Measurements from ENCODE around the gene AKIRIN2.
A peak's percentile ranks its signal among the peaks of the same experiment; 100 is the strongest.
"Not testable (repeated sequence)": the region's sequence is repeated elsewhere in the genome, so short reads cannot be mapped to it uniquely, and the experiment has no call there.

AKIRIN2 gene

DNA sequence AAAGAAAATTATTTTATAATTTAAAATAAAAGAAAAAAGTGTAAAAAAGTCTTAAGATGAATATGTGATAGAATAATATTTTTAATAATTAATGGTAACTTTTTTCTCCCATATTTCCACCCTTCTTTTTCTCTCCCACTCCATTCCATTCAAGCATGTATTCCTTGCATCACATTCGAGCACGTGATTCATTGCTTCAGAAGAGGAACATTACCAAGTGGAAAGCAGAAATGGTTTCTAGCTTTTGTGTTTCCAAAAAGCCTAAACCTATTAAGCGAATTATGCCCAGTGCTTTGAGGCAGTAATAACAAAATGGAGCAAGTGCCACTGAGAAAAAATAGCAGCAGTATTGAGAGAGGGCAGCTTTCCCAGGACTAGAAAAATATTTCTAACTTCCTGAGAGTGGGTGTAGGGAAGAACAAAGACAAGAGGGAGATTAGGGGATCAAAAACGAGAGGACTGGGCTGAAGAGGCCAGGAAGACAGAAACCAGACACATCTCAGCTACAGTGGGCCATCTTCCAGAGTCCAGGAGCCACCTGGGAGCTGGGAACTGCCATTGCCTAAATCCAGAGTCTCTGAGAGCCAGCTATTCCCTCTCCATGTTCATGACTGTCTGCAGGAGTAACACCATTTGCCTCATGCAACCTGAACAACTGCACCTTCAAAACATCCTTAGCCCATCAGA, 15.0 kb upstream of the AKIRIN2 start:
- DNase-seq = no peak

DNA sequence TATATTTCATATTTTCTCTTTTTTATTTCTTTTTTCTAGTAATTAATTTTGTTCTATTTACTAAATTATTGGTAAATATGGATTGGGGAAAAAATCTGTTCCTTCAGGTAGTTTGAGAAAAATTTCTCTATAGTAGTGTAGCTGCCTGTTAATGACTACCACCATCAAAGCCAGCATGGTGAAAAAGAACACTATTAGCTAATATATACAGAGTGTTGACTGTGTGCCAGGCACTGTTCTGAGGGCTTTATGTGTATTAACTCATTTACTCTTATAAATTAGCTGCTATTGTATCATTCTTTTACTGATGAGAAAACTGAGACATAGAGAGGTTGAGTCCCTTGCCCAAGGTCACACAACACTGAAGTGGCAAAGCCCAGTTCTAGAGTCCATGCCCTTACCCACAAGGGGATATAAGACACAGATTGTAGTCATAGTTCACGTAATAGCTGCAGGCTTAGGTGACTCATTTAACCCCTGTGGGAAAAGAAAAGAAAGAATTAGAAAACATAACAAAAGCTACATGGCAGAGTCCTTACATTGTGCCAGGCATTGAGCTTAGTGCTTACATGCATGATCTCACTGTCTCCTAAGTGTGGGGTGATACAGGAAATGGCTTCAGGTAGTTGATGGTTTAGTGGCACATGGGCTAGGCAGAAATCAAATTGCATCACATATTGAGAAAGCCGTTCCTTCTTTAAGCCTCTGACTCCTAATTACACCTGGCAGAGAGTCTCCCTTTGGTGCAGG, 12.2 kb upstream of the AKIRIN2 start:
- DNase-seq = no peak

GRCh38 chr6:87712713-87713112, 10.7 kb upstream of the AKIRIN2 start:
- DNase-seq = not testable (repeated sequence)

DNA sequence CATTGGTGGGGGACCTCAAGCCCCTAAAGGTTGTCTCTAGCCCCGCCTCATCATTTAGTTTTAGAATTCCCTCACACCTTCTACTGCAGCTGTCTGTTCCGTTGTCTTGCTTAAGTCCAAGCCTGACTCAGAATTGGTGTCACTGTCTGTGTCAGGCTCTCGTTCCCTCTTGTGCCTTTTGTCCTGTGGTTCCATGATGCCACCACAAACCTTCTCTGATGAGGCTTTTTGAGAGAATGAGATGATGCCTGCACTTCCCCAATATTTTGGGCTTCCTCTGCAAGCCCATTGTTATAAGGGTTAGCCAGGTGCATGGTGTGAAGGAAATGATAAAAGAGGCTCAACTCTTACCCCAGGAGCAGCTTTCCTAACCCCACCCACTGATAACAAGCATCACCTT, 8.1 kb upstream of the AKIRIN2 start:
- DNase-seq = no peak

DNA sequence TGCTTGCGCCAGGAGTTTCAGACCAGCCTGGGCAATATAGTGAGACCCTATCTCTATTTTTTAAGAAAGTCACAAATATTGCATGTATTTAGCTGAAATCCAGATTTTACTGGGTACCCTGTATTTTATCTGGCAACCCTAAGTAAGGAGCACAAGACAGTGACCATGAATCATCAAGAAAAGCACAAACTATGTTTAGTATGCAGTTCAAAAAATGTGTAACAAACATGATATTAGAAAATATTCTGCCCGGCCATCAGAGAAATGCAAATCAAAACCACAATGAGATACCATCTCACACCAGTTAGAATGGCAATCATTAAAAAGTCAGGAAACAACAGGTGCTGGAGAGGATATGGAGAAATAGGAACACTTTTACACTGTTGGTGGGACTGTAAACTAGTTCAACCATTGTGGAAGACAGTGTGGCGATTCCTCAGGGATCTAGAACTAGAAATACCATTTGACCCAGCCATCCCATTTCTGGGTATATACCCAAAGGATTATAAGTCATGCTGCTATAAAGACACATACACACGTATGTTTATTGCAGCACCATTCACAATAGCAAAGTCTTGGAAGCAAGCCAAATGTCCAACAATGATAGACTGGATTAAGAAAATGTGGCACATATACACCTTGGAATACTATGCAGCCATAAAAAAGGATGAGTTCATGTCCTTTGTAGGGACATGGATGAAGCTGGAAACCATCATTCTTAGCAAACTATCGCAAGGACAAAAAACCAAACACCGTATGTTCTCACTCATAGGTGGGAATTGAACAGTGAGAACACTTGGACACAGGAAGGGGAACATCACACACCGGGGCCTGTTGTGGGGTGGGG, 6.8 kb upstream of the AKIRIN2 start:
- DNase-seq = not testable (repeated sequence)

- DNase-seq = no peak
Observed at GRCh38 chr6:87706187-87706966, 4.3 kb upstream of the AKIRIN2 start.

DNA sequence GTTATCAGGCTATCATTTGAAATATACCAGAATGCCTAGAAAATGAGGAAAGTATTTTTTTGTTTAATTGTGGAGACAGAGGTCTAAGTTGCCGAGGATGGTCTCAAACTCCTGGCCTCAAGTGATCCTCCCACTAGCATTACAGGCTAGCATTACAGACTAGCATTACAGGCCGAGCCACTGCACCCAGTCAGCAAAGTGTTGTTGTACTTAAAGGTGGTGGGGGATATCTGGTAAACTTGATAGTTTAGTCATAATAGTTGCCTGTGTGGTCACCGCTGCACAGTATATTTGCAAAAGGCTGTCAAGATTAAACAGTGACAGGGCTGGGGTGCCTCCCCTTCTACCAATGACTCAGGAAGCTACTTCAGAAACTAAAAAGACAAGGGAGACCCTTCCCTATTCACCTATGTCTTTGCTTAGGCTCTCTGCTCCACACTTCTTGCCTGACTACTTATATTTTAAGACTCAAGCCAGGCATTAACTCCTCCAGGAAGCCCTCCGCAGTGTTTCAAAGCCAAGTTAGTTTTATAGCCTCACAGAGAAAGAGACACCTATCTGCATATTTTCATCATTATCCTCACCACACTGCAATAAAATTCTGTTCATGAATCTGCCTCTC, 3.1 kb upstream of the AKIRIN2 start:
- no peak for DNase-seq

DNA sequence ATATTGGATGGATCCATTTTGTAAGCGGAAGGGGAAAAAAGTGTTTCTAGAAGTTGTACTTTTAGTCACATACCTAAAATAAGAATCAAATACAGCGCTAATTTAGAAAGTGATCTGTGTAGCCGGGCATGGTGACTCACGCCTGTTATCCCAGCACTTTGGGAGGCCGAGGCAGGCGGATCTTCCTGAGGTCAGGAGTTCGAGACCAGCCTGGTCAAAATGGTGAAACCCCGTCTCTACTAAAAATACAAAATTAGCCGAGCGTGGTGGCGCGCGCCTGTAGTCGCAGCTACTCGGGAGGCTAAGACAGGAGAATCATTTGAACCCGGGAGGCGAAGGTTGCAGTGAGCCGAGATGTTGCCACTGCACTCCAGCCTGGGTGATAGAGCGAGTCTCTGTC, 1.0 kb upstream of the AKIRIN2 start:
- not testable (repeated sequence) for DNase-seq

GRCh38 chr6:87702589-87702945, 534 bp upstream of the AKIRIN2 start:
- DNase-seq = no peak

DNA sequence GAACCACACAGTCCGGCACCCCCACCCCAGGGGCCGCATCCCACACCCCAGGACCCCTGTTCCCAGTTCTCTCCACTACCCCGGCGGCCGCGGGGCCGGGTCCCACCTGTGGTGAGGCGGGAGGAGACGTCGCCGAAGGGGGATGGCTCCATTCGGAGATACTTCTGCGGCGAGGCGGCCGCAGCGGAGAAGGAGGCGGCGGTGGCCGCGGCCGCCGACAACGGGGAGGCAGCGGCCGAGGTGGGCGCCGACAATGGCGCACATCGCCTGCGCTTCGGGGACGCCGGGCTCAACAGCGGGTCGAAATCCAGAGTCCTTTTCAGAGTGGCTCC, 723 bp downstream of the AKIRIN2 start:
- DNase-seq = peak; percentile 64

GRCh38 chr6:87700397-87701343, 1.4 kb downstream of the AKIRIN2 start:
- peak; percentile 76 for DNase-seq

- no peak for DNase-seq
Observed at GRCh38 chr6:87699576-87699975, 2.5 kb downstream of the AKIRIN2 start.

- no peak for DNase-seq
Observed at GRCh38 chr6:87698547-87699006, 3.5 kb downstream of the AKIRIN2 start.

GRCh38 chr6:87697581-87698546, 4.2 kb downstream of the AKIRIN2 start:
- DNase-seq = peak; percentile 41

GRCh38 chr6:87696817-87697216, 5.2 kb downstream of the AKIRIN2 start:
- not testable (repeated sequence) for DNase-seq

- DNase-seq = no peak
Observed at GRCh38 chr6:87692086-87692485, 9.9 kb downstream of the AKIRIN2 start.

- DNase-seq = no peak
Observed at GRCh38 chr6:87690441-87690840, 11.6 kb downstream of the AKIRIN2 start.

DNA sequence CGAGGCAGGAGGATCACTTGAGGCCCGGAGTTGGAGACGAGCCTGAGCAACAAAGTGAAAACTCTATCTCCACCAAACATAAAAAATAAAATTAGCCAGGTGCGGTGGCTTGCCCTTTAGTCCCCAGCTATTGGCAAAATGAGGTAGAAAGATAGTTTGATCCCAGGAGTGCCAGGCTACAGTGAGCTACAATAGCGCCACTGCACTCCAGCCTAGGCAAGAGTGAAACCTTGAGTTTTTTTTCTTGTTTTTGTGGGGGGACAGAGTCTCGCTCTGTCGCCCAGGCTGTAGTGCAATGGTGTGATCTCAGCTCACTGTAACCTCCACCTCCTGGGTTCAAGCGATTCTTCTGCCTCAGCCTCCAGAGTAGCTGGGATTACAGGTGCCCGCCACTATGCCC, 14.1 kb downstream of the AKIRIN2 start:
- not testable (repeated sequence) for DNase-seq

- no peak for DNase-seq
Observed at GRCh38 chr6:87687296-87687695, 14.7 kb downstream of the AKIRIN2 start.

Data from right hindlimb (tissue), 1 donor.